Cerebellar cortex (tissue), 1 donor: ENCODE data around the gene NBEAL1.
"Not testable (repeated sequence)": the region's sequence is repeated elsewhere in the genome, so short reads cannot be mapped to it uniquely, and the experiment has no call there.

Experiments used
- DNase-seq: peaks from one replicate; pipeline ENCODE4 v3.0.0-alpha.2; 2015; ENCODE audit warnings: low spot score

NBEAL1 gene

GRCh38 chr2:203039211-203039610, 24.5 kb downstream of the NBEAL1 start:
- not testable (repeated sequence) for DNase-seq

GRCh38 chr2:203040966-203041521, 26.4 kb downstream of the NBEAL1 start:
- no peak for DNase-seq

DNA sequence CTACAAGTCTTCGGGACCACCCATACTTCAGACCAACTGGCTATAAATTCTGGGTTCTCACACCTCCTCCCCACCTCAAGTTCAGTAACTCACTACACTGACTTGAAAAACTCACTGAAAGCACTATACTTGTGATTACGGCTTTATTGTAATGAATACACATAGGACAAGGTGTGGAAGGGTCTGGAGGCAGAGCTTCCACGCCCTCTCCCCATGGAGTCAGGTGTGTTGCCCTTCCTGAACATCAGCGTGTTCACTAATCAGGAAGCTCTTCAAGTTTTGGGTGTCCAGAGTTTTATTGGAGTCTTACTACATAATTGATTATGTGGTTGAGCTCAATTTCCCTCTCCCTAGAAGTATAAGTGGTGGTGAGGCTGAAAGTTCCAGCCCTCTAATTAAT, 27.5 kb downstream of the NBEAL1 start:
- no peak for DNase-seq

- DNase-seq, result no peak
These were observed 28.6 kb downstream of the NBEAL1 start for GRCh38 chr2:203043226-203043625.

- no peak for DNase-seq
These were observed 31.2 kb downstream of the NBEAL1 start for GRCh38 chr2:203045867-203046266.

GRCh38 chr2:203052539-203052938, 37.9 kb downstream of the NBEAL1 start:
- DNase-seq, result no peak

DNA sequence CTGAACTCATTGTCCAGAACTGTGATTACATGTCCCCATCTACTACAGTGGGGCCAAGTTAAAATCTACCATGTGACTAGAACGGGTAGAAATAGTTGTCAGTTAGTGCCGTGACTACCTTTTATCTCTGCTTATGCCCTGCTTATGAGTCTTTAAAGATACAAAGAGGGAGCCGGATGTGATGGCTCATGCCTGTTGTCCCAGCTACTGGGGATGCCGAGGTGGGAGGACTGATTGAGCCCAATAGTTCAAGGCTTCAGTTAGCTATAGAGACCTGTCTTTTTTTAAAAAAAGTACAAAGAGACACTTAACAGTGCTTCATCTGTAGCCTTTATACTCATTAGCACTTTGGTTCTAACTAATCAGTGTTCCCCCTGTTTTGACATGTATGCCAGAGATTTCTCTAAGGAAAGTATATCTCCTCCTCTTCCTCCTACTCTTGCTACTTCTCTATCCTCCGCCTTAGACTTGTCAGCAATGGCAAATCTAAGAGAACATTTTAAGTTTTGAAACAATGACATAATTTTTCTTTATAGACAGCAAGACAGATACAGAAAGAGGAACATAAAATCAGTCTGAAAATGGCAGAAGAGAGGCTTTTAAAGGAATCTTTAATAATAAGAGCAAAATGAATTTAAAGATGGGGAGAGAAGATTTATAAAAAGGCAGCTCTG, 45.0 kb downstream of the NBEAL1 start:
- no peak for DNase-seq

DNA sequence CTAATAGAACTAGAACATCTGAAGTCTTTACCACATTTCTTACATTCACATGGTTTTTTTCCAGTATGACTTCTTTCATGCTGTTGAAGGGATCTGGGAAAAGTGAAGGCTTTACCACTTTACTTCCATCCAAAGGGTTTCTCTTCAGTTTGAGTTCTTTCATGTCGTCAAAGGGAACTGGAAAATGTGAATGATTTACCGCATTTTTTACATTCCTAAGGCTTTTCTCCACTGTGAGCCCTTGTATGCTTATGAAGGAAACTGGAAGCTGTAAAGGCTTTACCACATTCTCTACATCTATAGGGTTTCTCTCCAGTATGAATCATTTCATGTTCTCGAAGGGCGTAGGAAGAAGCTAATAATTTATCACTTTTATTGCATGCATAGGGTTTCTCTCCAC, 46.7 kb downstream of the NBEAL1 start:
- DNase-seq, result no peak

GRCh38 chr2:203062126-203062525, 47.5 kb downstream of the NBEAL1 start:
- DNase-seq, result no peak

DNA sequence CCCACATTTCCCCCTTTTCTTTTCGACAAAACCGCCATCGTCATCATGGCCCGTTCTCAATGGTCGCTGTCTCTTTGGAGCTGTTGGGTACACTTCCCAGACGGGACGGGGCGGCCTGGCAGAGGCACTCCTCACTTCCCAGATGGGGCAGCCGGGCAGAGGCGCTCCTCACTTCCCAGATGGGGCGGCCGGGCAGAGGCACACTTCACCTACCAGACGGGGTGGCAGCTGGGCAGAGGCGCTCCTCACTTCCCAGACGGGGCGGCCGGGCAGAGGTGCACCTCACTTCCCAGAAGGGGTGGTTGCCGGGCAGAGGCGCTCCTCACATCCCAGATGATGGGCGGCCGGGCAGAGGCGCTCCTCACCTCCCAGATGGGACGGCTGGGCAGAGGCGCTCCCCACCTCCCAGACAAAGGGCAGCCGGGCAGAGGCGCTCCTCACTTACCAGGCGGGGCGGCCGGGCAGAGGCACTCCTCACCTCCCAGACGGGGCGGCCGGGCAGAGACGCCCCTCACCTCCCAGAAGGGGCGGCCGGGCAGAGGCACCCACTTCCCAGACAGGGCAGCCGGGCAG, 51.9 kb downstream of the NBEAL1 start:
- not testable (repeated sequence) for DNase-seq

- no peak for DNase-seq
These were observed 56.0 kb downstream of the NBEAL1 start for GRCh38 chr2:203070701-203071100.

DNA sequence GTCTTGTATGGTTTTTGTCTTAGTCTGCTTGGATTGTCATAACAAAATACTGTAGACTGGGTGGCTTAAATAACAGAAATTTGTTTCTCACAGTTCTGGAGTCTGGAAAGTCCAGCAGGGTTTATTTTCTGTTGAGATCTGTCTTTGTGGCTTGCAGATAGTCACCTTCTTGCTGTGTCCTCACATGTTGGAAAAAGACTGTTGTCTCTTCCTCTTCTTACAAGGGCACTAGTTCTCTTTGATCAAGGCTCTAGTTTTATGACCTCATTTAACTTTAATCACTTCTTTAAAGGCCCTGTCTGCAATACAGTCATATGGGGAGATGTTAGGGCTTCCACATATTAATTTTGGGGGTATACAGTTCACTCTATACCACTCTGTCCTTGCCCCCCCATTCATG, 56.5 kb downstream of the NBEAL1 start:
- DNase-seq, result no peak

GRCh38 chr2:203072371-203072770, 57.7 kb downstream of the NBEAL1 start:
- no peak for DNase-seq

DNA sequence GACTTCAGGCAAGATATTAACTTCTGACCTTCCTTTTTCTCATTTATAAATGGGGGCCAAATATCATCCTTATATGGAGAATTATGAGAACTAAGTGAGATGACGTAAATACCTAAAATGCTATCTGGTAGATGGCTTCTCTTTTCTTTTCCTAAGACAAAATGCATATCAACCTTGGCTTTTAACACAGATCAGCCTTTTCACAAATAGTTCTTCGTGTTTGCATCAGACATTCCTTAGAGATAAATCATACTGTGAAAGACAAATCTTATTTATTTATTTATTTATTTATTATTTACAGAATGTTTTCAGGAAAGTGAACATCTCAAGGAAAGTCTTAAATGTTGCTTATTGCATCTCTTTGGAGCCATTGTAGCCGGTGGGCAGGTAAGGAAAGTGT, 62.8 kb downstream of the NBEAL1 start:
- no peak for DNase-seq

GRCh38 chr2:203080447-203081045, 65.9 kb downstream of the NBEAL1 start:
- DNase-seq, result no peak

DNA sequence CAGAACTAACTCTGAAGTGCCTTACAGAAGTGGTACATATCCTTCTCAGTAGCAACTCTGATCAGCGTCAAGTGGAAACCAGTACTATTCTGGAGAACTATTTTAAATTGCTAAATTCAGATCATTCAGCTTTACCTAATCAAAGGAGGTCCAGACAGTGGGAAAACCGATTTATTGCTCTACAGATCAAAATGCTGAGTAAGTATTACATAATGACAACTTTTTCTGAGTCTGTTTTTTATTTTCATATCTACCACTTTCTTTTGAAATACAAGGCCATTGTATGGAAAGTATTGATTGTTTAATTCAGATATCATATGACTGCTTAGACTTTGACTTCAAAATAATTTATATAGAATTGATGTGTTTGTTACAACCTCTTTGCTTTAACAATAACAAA, 68.7 kb downstream of the NBEAL1 start:
- DNase-seq, result no peak

GRCh38 chr2:203086381-203086780, 71.7 kb downstream of the NBEAL1 start:
- not testable (repeated sequence) for DNase-seq

GRCh38 chr2:203090721-203091120, 76.0 kb downstream of the NBEAL1 start:
- DNase-seq, result not testable (repeated sequence)

- peak; percentile 17 for DNase-seq
These were observed 83.1 kb downstream of the NBEAL1 start for GRCh38 chr2:203097735-203098134.

DNA sequence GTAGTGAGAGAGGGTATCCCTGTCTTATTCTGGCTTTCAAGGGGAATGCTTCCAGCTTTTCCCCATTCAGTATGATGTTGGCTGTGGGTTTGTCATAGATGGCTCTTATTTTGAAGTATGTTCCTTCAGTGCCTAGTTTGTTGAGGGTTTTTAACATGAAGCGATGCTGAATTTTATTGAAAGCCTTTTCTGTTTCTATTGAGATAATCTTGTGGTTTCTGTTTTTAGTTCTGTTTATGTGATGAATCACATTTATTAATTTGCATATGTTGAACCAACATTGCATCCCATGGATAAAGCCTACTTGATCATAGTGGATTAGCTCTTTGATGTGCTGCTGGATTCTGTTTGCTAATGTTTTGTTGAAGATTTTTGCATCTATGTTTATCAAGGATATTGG, 87.7 kb downstream of the NBEAL1 start:
- DNase-seq, result not testable (repeated sequence)

GRCh38 chr2:203104273-203104672, 89.6 kb downstream of the NBEAL1 start:
- DNase-seq, result no peak

DNA sequence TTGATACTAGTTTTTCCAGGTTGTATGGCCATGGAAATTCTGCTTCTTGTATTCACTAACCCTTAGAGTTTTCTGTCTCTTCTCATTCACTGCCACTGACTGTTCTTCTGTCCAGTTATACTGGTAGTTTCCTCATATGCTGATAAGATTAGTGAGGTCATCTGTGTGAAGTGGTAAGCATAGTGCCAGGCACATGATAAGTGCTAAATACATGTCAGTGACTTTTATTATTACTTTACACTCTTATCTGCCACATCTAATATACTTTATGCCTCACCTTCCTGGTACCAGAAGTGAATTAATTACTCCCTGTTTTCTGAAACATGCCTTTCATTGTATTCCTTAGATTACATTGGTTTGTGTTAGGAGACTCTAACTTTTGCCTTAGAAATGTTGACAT, 91.3 kb downstream of the NBEAL1 start:
- no peak for DNase-seq

DNA sequence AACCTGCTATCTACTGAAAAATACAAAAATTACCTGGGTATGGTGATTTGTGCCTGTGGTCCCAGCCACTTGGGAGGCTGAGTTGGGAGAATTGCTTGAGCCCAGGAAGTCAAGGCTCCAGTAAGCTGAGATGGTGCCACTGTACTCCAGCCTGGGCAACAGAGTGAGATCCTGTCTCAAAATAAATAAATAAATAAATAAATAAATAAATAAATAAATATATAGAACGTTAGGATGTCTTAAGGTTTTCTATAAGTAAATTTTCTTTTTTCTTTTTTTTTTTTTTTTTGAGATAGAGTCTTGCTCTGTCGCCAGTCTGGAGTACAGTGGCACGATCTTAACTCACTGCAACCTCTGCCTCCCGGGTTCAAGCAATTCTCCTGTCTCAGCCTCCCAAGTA, 95.8 kb downstream of the NBEAL1 start:
- DNase-seq, result not testable (repeated sequence)
